Gastroesophageal sphincter (tissue), 4 donors: ENCODE data around the gene FHIT. TPM values are rescaled to one million over a fixed set of nuclear protein-coding genes. Genes with fewer than 3 reads are reported as not detected.

ENCODE experiments used
- ATAC-seq: fragments of 150-250 bp; one replicate; pipeline ENCODE4 v1.9.1; 2016; ENCODE audit warnings: mild to moderate bottlenecking, moderate library complexity
- H3K27ac ChIP-seq, 4 donors: fragments of 200-600 bp; sonication (generic) in 3 of 4; 1 replicate in 3 of 4; 2 replicates in 1 of 4; pipeline ENCODE4 v1.5.1; 2016 to 2019
- H3K27me3 ChIP-seq: fragments of 200-600 bp; sonication (generic); one replicate; pipeline ENCODE4 v1.5.1; 2019
- H3K36me3 ChIP-seq, 2 donors: fragments of 200-600 bp; sonication (generic); one replicate each; pipeline ENCODE4 v1.5.1; 2019; ENCODE audit warnings: control low read depth in 1 of 2
- H3K4me1 ChIP-seq, 3 donors: fragments of 200-600 bp; sonication (generic); 1 replicate in 2 of 3; 2 replicates in 1 of 3; pipeline ENCODE4 v1.5.1; 2016 to 2019; ENCODE audit warnings: control low read depth in 2 of 3
- H3K4me3 ChIP-seq, 2 donors: fragments of 200-600 bp; sonication (generic); one replicate each; pipeline ENCODE4 v1.5.1; 2019; ENCODE audit warnings: mild to moderate bottlenecking in 1 of 2, moderate library complexity in 1 of 2
- H3K9me3 ChIP-seq, 3 donors: fragments of 200-600 bp; sonication (generic); one replicate each; pipeline ENCODE4 v1.5.1; 2017 to 2019; ENCODE audit warnings: control low read depth in 2 of 3
- EP300 ChIP-seq: sonication (generic); formaldehyde crosslinking; IDR thresholded peaks from one replicate; pipeline ENCODE4 v1.6.1; 2017; ENCODE audit warnings: antibody characterized with exemption, mild to moderate bottlenecking
- POLR2A ChIP-seq, 2 donors: fragments of 450-650 bp; IDR thresholded peaks; one replicate each; pipeline ENCODE4 v1.6.1; 2017; ENCODE audit warnings: antibody characterized with exemption in 2 of 2, mild to moderate bottlenecking in 2 of 2, moderate library complexity in 1 of 2
- POLR2AphosphoS5 ChIP-seq: sonication (generic); formaldehyde crosslinking; IDR thresholded peaks from one replicate; pipeline ENCODE4 v1.6.1; 2017; ENCODE audit warnings: antibody characterized with exemption
- WGBS, 2 donors: methylation state at CpG; one replicate each; pipeline ENCODE4 v1.1.5; 2018; ENCODE audit warnings: low coverage in 1 of 2; 5-methylcytosine and 5-hydroxymethylcytosine counted together
- total RNA-seq, 4 donors: library from RNA; depleted of rRNA; stranded (reverse); fragments of >200 nt; gene quantifications; one replicate each; pipeline ENCODE4 v1.1.0, GENCODE V29; 2016
- TF ChIP-seq, protein P1 (sequence below), 4 experiments: fragments of 200-600 bp in 2 of 4; fragments of 450-650 bp in 2 of 4; sonication (generic) in 1 of 4; IDR thresholded peaks; one replicate each; pipeline ENCODE4 v1.5.1; 2017 to 2019; ENCODE audit warnings: antibody characterized with exemption in 4 of 4, mild to moderate bottlenecking in 2 of 4, moderate library complexity in 2 of 4

FHIT gene
- total RNA-seq, 4 donors from 2014 or later = 1.4 to 7.3 (median 3.9) TPM

DNA sequence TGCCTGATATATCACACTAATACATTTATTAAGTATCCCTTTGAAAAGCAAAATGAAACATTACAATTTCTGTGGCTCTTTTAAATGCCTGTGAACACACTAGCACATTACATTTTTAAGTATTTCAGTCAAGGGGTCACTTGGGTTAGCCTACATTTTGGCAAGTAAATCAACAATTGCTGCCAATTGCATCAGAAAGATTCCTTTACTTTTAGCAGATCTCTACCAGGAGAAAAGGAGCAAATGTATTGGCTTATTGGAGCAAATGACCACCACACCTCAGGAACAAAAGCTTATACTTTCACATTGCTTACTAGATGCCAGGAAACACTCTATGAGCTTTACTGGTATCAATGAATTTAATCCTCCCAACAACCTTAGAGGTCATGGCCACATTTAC, 947.1 kb downstream of the FHIT start:
- Histone ChIP-seq H3K27me3 (no peaks in the 10 kb centered on the region), H3K9me3 (no peaks in the 10 kb centered on the region), H3K4me3 (no peak overlapping the region), H3K27ac (no peak overlapping the region), H3K4me1 (no peaks in the 10 kb centered on the region), H3K36me3 (no peaks in the 10 kb centered on the region)
- no peak for TF ChIP-seq EP300
- ATAC-seq = no peak

DNA sequence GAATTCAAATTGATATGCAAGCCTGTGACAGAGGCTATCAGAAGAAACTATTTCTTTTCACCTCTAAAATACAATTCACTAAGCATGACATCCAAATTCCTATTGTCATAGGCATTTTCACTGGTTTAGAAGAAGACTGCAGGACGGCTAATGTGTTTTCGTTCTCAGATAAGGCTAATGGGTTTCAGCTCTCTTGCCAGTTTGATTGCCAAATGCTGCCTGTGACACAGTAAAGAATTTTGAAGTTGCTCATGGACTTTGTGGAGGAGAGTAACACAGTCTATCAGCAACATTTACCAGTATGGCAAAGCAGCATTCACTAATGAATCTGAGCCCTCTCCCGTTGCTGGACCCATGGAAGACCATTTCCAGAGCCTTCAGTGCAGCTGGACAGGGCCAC, 948.1 kb downstream of the FHIT start:
- Histone ChIP-seq H3K36me3 (no peaks in the 10 kb centered on the region), H3K4me1 (no peaks in the 10 kb centered on the region), H3K27me3 (no peaks in the 10 kb centered on the region), H3K27ac (no peak overlapping the region), H3K4me3 (no peak overlapping the region), H3K9me3 (no peaks in the 10 kb centered on the region)
- ATAC-seq = no peak
- 73 to 100% methylated on average over 2 of the region's 3 CpGs for WGBS, 2 donors
- no peak for TF ChIP-seq POLR2AphosphoS5
- TF ChIP-seq POLR2A (IDR thresholded peaks at IDR 0.05) = no peak

DNA sequence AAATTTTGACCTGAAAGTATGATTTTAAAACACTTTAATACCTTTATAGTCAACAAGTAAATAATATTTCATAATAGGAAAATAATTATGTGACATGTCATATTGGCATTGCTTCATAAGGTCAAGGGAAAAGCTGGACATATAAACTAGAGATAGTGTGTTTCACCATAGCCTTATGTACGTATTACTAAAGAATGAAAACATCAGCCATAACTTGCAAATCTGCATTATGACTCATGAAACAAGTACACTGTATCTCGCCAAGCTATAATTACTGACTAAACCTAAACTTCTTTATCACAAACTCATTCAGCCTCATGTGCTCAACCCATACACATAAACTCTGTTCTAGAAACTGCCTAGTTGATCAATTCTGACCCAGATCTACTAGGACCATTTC, 950.1 kb downstream of the FHIT start:
- 76 to 93% methylated on average over 2 of the region's 2 CpGs for WGBS, 2 donors
- no peaks in the 10 kb centered on the region for H3K4me1 ChIP-seq
- ATAC-seq = no peak

DNA sequence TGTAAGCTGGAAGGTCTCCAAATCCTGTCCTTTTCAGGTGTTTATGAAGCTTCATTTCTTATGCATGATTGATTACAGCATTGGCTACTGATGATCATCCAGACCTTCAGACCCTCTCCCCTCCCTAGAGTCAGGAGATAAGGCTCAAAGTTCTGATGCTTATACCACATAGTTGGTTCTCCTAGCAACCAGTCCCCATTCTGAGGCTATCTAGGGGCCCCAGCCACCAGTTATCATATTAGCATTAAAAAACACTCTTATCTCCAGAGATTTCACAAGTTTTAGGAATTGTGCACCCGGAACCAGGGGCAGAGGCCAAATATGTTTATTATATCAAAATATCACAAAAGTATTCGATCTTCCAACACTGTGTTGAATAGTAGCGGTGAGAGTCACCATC, 953.1 kb downstream of the FHIT start:
- H3K27me3 ChIP-seq = no peaks in the 10 kb centered on the region
- H3K27ac ChIP-seq = no peak overlapping the region
- ATAC-seq = no peak
- 85 to 100% methylated on average over 3 of the region's 3 CpGs for WGBS, 2 donors
- no peaks in the 10 kb centered on the region for H3K36me3 ChIP-seq
- TF ChIP-seq, protein P1, sequence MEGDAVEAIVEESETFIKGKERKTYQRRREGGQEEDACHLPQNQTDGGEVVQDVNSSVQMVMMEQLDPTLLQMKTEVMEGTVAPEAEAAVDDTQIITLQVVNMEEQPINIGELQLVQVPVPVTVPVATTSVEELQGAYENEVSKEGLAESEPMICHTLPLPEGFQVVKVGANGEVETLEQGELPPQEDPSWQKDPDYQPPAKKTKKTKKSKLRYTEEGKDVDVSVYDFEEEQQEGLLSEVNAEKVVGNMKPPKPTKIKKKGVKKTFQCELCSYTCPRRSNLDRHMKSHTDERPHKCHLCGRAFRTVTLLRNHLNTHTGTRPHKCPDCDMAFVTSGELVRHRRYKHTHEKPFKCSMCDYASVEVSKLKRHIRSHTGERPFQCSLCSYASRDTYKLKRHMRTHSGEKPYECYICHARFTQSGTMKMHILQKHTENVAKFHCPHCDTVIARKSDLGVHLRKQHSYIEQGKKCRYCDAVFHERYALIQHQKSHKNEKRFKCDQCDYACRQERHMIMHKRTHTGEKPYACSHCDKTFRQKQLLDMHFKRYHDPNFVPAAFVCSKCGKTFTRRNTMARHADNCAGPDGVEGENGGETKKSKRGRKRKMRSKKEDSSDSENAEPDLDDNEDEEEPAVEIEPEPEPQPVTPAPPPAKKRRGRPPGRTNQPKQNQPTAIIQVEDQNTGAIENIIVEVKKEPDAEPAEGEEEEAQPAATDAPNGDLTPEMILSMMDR (IDR thresholded peaks at IDR 0.05) = no peak
- TF ChIP-seq EP300 (no peak), POLR2A (IDR thresholded peaks at IDR 0.05) (no peak), POLR2AphosphoS5 (no peak)
- no peaks in the 10 kb centered on the region for H3K4me1 ChIP-seq
- no peaks in the 10 kb centered on the region for H3K9me3 ChIP-seq
- H3K4me3 ChIP-seq = no peak overlapping the region

More for the DNA sequence above, 950.1 kb downstream of the FHIT start:
- TF ChIP-seq, protein P1 (IDR thresholded peaks at IDR 0.05) = no peak
- TF ChIP-seq EP300 (no peak), POLR2AphosphoS5 (no peak), POLR2A (IDR thresholded peaks at IDR 0.05) (no peak)
- Histone ChIP-seq H3K9me3 (no peaks in the 10 kb centered on the region), H3K4me3 (no peak overlapping the region), H3K27me3 (no peaks in the 10 kb centered on the region), H3K27ac (no peak overlapping the region), H3K36me3 (no peaks in the 10 kb centered on the region)

DNA sequence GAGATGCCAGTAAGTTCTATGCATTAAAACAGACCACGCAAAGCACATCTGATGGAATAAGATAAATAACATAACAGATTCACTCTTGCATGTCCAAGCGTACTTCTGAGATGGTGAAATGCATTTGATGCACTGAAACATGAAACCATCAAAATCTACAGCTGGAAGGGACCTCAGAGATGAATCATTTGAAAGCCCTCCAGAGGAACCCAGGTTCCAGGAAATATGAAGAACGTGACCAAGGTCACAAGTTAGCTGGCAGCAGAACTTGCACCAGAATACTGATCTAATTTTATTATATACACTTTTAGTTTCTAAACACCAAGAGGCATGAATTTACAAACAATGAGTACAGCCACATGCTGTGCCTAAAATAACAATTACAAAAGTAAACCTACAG, 957.1 kb downstream of the FHIT start:
- TF ChIP-seq POLR2AphosphoS5 (no peak), POLR2A (IDR thresholded peaks at IDR 0.05) (no peak), EP300 (no peak)
- TF ChIP-seq, protein P1 (IDR thresholded peaks at IDR 0.05) = no peak
- no peaks in the 10 kb centered on the region for H3K27me3 ChIP-seq
- no peak overlapping the region for H3K4me3 ChIP-seq
- H3K4me1 ChIP-seq = peaks cover 0 to 10% (median 0%) of the 10 kb centered on the region in 3 donors
- no peak overlapping the region for H3K27ac ChIP-seq
- ATAC-seq = no peak
- 50 to 53% methylated on average over 2 to 3 of the region's 3 CpGs for WGBS, 2 donors
- no peaks in the 10 kb centered on the region for H3K9me3 ChIP-seq
- no peaks in the 10 kb centered on the region for H3K36me3 ChIP-seq

DNA sequence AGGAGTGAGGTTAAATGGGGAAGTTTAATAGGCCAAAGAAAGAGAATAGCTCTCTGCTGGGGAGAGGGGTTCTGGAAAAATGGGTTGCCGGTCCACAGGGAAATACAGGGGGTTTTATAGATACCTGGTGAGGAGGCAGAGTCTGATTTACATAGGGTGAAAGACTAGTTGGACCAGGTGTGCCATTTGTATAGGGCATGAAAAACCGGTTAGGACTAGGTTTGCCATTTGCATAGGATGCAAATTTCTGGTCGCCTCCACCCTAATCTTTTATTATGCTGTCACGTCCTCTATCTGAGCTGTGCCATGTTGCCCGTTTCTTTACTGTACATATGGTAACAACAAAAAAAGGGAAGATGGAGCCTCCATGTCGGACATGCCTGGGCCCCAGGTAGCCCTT, 960.1 kb downstream of the FHIT start:
- TF ChIP-seq POLR2AphosphoS5 (no peak), POLR2A (IDR thresholded peaks at IDR 0.05) (no peak), EP300 (no peak)
- TF ChIP-seq, protein P1 (IDR thresholded peaks at IDR 0.05) = no peak
- H3K4me1 ChIP-seq = peaks cover 0 to 14% (median 0%) of the 10 kb centered on the region in 3 donors
- H3K9me3 ChIP-seq = no peaks in the 10 kb centered on the region
- H3K36me3 ChIP-seq = no peaks in the 10 kb centered on the region
- no peak overlapping the region for H3K4me3 ChIP-seq
- WGBS, 2 donors = 94 to 99% methylated on average over 6 of the region's 6 CpGs
- ATAC-seq = no peak
- no peak overlapping the region for H3K27ac ChIP-seq
- no peaks in the 10 kb centered on the region for H3K27me3 ChIP-seq
